Endothelial cell of umbilical vein (primary cell): ENCODE results near the gene KIZ. TPM values are rescaled to one million over a fixed set of nuclear protein-coding genes. Genes with fewer than 3 reads are reported as not detected.

ENCODE experiments used
- BruUV-seq: library from RNA; stranded (reverse); fragments of 400-500 nt; replicated peaks from 2 replicates; lab custom pipeline; 2021; lab: Mats Ljungman, UMichigan
- CTCF ChIA-PET: fragments of 300-600, 350-600 bp; sonication (Branson Sonifier 250); formaldehyde crosslinking; loops from one replicate; lab custom pipeline; 2021; ENCODE audit warnings: antibody characterized with exemption, inconsistent platforms; lab: Charles Lee
- POLR2A ChIA-PET: fragments of 300-600, 350-600 bp; sonication (Branson Sonifier 250); formaldehyde crosslinking; loops from one replicate; lab custom pipeline; 2021; ENCODE audit warnings: antibody characterized with exemption, inconsistent platforms; lab: Charles Lee
- DNase-seq: peaks from one replicate; pipeline ENCODE4 v3.0.0-alpha.2; 2011; ENCODE audit warnings: low read depth, low spot score
- FAIRE-seq: peaks from 2 replicates; lab custom pipeline; 2011; peaks lifted over from hg19 to GRCh38; lab: Jason Lieb, UNC
- H2AFZ ChIP-seq: 2 replicates; pipeline ENCODE4 v1.6.0; 2012; ENCODE audit warnings: low read depth, low read length, control low read depth, inconsistent platforms
- H3K27ac ChIP-seq: 2 replicates; pipeline ENCODE4 v1.5.1; 2011; ENCODE audit warnings: low read depth, mild to moderate bottlenecking, control low read depth, low read length, moderate library complexity; ENCODE audit not compliant: insufficient read depth
- H3K27me3 ChIP-seq, 2 experiments: 2 replicates each; pipeline versions ENCODE4 v1.6.0 to v1.6.1; 2011; ENCODE audit warnings: low read length in 2 of 2, mixed read lengths in 1 of 2; ENCODE audit not compliant: control insufficient read depth in 2 of 2, insufficient read depth in 2 of 2
- H3K36me3 ChIP-seq, 2 experiments: 2 replicates in 1 of 2; 3 replicates in 1 of 2; pipeline ENCODE4 v1.5.1; 2011; ENCODE audit warnings: low read length in 2 of 2, mild to moderate bottlenecking in 1 of 2, moderate library complexity in 1 of 2; ENCODE audit not compliant: control insufficient read depth in 2 of 2, insufficient read depth in 2 of 2; ENCODE audit errors: extremely low read depth in 1 of 2
- H3K4me1 ChIP-seq: 3 replicates; pipeline ENCODE4 v1.5.1; 2011; ENCODE audit warnings: mild to moderate bottlenecking, low read length; ENCODE audit not compliant: control insufficient read depth, insufficient read depth; ENCODE audit errors: extremely low read depth
- H3K4me2 ChIP-seq: 2 replicates; pipeline ENCODE4 v1.6.1; 2011; ENCODE audit warnings: low read length, control low read depth, mixed read lengths; ENCODE audit not compliant: insufficient read depth
- H3K4me3 ChIP-seq, 3 experiments: fragments of 200-600 bp in 1 of 3; sonication (generic), shearing (Covaris generic) in 1 of 3; replicated peaks in 1 of 3; 2 replicates each; pipeline ENCODE4 v1.5.1; 2011 to 2016; ENCODE audit warnings: control low read depth in 3 of 3, low read length in 3 of 3, mild to moderate bottlenecking in 2 of 3, inconsistent platforms in 1 of 3, low read depth in 1 of 3, moderate library complexity in 1 of 3; ENCODE audit not compliant: insufficient read depth in 1 of 3
- H3K79me2 ChIP-seq: 2 replicates; pipeline ENCODE4 v1.6.0; 2012; ENCODE audit warnings: low read length, inconsistent platforms; ENCODE audit not compliant: control insufficient read depth, insufficient read depth
- H3K9ac ChIP-seq: replicated peaks from 2 replicates; pipeline ENCODE3; 2011; ENCODE audit warnings: low read length, control low read depth; ENCODE audit not compliant: insufficient read depth; ENCODE audit errors: extremely low read depth
- H3K9me1 ChIP-seq: replicated peaks from 3 replicates; pipeline ENCODE4 v1.6.0; 2011; ENCODE audit warnings: mild to moderate bottlenecking, low read length; ENCODE audit not compliant: control insufficient read depth, insufficient read depth; ENCODE audit errors: extremely low read depth
- H3K9me3 ChIP-seq: replicated peaks from 2 replicates; pipeline ENCODE4 v1.5.1; 2012; ENCODE audit warnings: low read length, inconsistent platforms; ENCODE audit not compliant: control insufficient read depth, insufficient read depth
- H4K20me1 ChIP-seq: replicated peaks from 2 replicates; pipeline ENCODE3; 2011; ENCODE audit warnings: mild to moderate bottlenecking, low read length; ENCODE audit not compliant: control insufficient read depth, insufficient read depth; ENCODE audit errors: extremely low read depth
- EZH2 ChIP-seq: IDR thresholded peaks from 2 replicates; pipeline ENCODE4 v1.6.1; 2012; ENCODE audit warnings: borderline replicate concordance, low read depth, mild to moderate bottlenecking, moderate library complexity, low read length, inconsistent platforms; ENCODE audit not compliant: severe bottlenecking
- FOS ChIP-seq: IDR thresholded peaks from 2 replicates; pipeline ENCODE4 v1.6.1; 2011; ENCODE audit warnings: mild to moderate bottlenecking, low read length, moderate library complexity, borderline replicate concordance; ENCODE audit not compliant: insufficient read depth
- GATA2 ChIP-seq: IDR thresholded peaks from 2 replicates; pipeline ENCODE4 v1.7.0; 2011; ENCODE audit warnings: low read depth, mild to moderate bottlenecking, moderate library complexity, mixed read lengths, low read length; ENCODE audit not compliant: insufficient read length, insufficient read depth
- JUN ChIP-seq: IDR thresholded peaks from 2 replicates; pipeline ENCODE4 v1.6.1; 2011; ENCODE audit warnings: borderline replicate concordance, low read depth; ENCODE audit not compliant: insufficient read length, insufficient read depth
- MYC ChIP-seq: IDR thresholded peaks from one replicate; pipeline ENCODE4 v1.6.1; 2011; ENCODE audit warnings: mild to moderate bottlenecking, low read depth, low read length
- POLR2A ChIP-seq: IDR thresholded peaks from 2 replicates; pipeline ENCODE4 v1.6.1; 2012; ENCODE audit warnings: low read depth, mild to moderate bottlenecking, control low read depth, low read length
- POLR2AphosphoS5 ChIP-seq: IDR thresholded peaks from 2 replicates; pipeline ENCODE4 v1.6.1; 2012; ENCODE audit warnings: low read depth, mild to moderate bottlenecking, control low read depth, low read length, moderate library complexity; ENCODE audit not compliant: insufficient read depth
- dilution Hi-C: fragments of 300-500 bp; cut with MboI; formaldehyde crosslinking; loops from one replicate; pipeline ENCODE4 v1.15.0; 2019; ENCODE audit warnings: low sequenced_read_pairs; ENCODE audit not compliant: extremely low pct_ligation_motif_present
- intact Hi-C: fragments of 100-400 bp; cut with micrococcal nuclease; formaldehyde crosslinking; loops from one replicate; pipeline ENCODE4 v1.10.0; 2022
- polyA plus RNA-seq, 4 experiments: library from polyadenylated mRNA; depleted of rRNA in 3 of 4; stranded (reverse) in 3 of 4; unstranded in 1 of 4; fragments of >200 nt; gene quantifications; 2 replicates each; pipeline versions ENCODE4 v1.2.1 to v1.2.3, GENCODE V29; 2011 to 2012; ENCODE audit warnings: missing spikeins in 1 of 4
- total RNA-seq: library from RNA; stranded (reverse); gene quantifications from 2 replicates; pipeline ENCODE4 v1.2.3, GENCODE V29; 2021
- TF ChIP-seq, protein P1 (sequence below): IDR thresholded peaks from 2 replicates; pipeline ENCODE4 v1.6.1; 2011; ENCODE audit not compliant: insufficient read depth, insufficient read length
- TF ChIP-seq, protein P2 (sequence below), 2 donors: IDR thresholded peaks; 1 replicate in 1 of 2; 2 replicates in 1 of 2; pipeline ENCODE4 v1.5.1; 2011; ENCODE audit warnings: low read length in 2 of 2, mild to moderate bottlenecking in 2 of 2, moderate library complexity in 2 of 2, control low read depth in 1 of 2, inconsistent platforms in 1 of 2, low read depth in 1 of 2; ENCODE audit not compliant: insufficient read depth in 1 of 2; ENCODE audit errors: extremely low read depth in 1 of 2

The KIZ gene
- total and polyA plus RNA-seq, 2 donors (not counting 3 experiments of a cell fraction or from before 2014, with no cell fraction given) = 3.9 to 7.3 TPM

DNA sequence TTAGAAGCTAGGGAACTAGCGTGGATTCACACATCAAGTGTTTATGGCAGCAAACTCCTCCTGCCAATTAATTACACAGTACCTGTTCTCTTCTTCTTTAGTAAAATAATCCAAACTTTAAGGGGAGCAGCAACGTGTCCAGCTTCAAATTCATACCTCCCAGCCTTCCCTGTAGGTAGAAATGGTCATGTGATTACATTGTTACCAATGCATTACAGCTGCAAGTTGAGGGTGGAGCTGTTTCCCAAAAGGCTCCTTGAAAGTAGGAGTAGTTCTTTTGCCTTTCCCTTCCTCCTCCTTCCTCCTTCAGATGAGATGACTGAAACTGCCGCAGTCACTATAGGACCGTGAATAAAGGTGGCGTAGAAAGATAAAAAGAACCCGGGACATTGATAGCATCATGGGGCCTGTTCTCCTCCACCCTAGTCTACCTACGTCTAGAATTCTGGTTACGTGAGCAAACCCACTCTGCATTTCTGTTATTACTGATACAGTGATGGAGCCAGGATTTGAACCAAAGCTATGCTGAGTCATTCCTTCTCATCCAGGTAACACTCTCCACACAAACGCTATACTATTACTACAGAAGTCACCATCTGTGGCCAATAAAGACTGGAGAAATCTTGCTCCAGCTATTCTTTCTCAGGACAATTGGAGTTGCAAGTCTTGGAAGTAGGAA is 37.9 kb upstream of the KIZ start:
- Histone ChIP-seq H3K36me3 (no peaks in the 10 kb centered on the region), H3K4me2 (no peak overlapping the region), H3K9me3 (no peaks in the 10 kb centered on the region), H3K9ac (no peak overlapping the region), H3K27me3 (peaks cover 29 to 36% of the 10 kb centered on the region in 2 experiments), H3K9me1 (no peaks in the 10 kb centered on the region), H3K4me1 (no peaks in the 10 kb centered on the region), H3K4me3 (no peak overlapping the region), H3K79me2 (no peaks in the 10 kb centered on the region), H3K27ac (no peak overlapping the region), H2AFZ (no peak overlapping the region), H4K20me1 (no peaks in the 10 kb centered on the region)
- TF ChIP-seq JUN (no peak), POLR2A (no peak), GATA2 (no peak), FOS (no peak), POLR2AphosphoS5 (no peak), EZH2 (no peak), MYC (no peak)
- TF ChIP-seq, protein P1, sequence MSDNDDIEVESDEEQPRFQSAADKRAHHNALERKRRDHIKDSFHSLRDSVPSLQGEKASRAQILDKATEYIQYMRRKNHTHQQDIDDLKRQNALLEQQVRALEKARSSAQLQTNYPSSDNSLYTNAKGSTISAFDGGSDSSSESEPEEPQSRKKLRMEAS = no peak
- TF ChIP-seq, protein P2, sequence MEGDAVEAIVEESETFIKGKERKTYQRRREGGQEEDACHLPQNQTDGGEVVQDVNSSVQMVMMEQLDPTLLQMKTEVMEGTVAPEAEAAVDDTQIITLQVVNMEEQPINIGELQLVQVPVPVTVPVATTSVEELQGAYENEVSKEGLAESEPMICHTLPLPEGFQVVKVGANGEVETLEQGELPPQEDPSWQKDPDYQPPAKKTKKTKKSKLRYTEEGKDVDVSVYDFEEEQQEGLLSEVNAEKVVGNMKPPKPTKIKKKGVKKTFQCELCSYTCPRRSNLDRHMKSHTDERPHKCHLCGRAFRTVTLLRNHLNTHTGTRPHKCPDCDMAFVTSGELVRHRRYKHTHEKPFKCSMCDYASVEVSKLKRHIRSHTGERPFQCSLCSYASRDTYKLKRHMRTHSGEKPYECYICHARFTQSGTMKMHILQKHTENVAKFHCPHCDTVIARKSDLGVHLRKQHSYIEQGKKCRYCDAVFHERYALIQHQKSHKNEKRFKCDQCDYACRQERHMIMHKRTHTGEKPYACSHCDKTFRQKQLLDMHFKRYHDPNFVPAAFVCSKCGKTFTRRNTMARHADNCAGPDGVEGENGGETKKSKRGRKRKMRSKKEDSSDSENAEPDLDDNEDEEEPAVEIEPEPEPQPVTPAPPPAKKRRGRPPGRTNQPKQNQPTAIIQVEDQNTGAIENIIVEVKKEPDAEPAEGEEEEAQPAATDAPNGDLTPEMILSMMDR (IDR thresholded peaks at IDR 0.05; ENCODE audit: extremely low read depth in 1 of 2, insufficient read depth in 1 of 2, low read depth in 1 of 2, low read length in 2 of 2) = no peak
- intact Hi-C loops = no loop called here
- no TSS peak for BruUV-seq
- POLR2A ChIA-PET = no interaction called here
- FAIRE-seq (no peak), DNase-seq (no peak)
- dilution Hi-C loops = no loop called here
- CTCF ChIA-PET = interaction anchor here (0.5 to 0.6 kb wide), 2 partner anchors 14 to 195 kb away, joined by 3 read pairs; no protein-coding TSS in a partner anchor
